HG03175 (cell line): ENCODE results near the gene SLC35E1.

ENCODE experiments used
- ATAC-seq: cut with Tn5 transposase; IDR thresholded peaks from one replicate; pipeline ENCODE4 v1.9.1; 2021; ENCODE audit warnings: mild to moderate bottlenecking, moderate library complexity; ENCODE audit not compliant: unreplicated experiment

SLC35E1 gene

GRCh38 chr19:16572332-16573211 is at the start of gene SLC35E1:
SLC35E1 (minus strand) TSS chr19:16572415; CDS start chr19:16572364, 51 bp downstream.
- peak; percentile 89 for ATAC-seq

- no peak for ATAC-seq
Observed at GRCh38 chr19:16621165-16621800, 49.1 kb upstream of the SLC35E1 start.

- ATAC-seq: no peak
Observed at GRCh38 chr19:16620584-16620983, 48.4 kb upstream of the SLC35E1 start.

- ATAC-seq: no peak
Observed at GRCh38 chr19:16620018-16620417, 47.8 kb upstream of the SLC35E1 start.

GRCh38 chr19:16619457-16619856 is 47.2 kb upstream of the SLC35E1 start:
- ATAC-seq: no peak

GRCh38 chr19:16618248-16618647 is 46.0 kb upstream of the SLC35E1 start:
- ATAC-seq: no peak

GRCh38 chr19:16615808-16616207 is 43.6 kb upstream of the SLC35E1 start:
- ATAC-seq: no peak

GRCh38 chr19:16614941-16615340 is 42.7 kb upstream of the SLC35E1 start:
- ATAC-seq: no peak

GRCh38 chr19:16613841-16614240 is 41.6 kb upstream of the SLC35E1 start:
- ATAC-seq: no peak

- ATAC-seq: no peak
Observed at GRCh38 chr19:16612636-16613035, 40.4 kb upstream of the SLC35E1 start.

GRCh38 chr19:16611121-16611520 is 38.9 kb upstream of the SLC35E1 start:
- ATAC-seq: no peak

GRCh38 chr19:16609511-16610200 is 37.4 kb upstream of the SLC35E1 start:
- ATAC-seq: no peak

GRCh38 chr19:16608290-16608739 is 36.1 kb upstream of the SLC35E1 start:
- no peak for ATAC-seq

- no peak for ATAC-seq
Observed at GRCh38 chr19:16607819-16608218, 35.6 kb upstream of the SLC35E1 start.

GRCh38 chr19:16605553-16605994 is 33.4 kb upstream of the SLC35E1 start:
- no peak for ATAC-seq

GRCh38 chr19:16605115-16605514 is 32.9 kb upstream of the SLC35E1 start:
- no peak for ATAC-seq

- no peak for ATAC-seq
Observed at GRCh38 chr19:16604615-16605014, 32.4 kb upstream of the SLC35E1 start.

GRCh38 chr19:16603090-16603489 is 30.9 kb upstream of the SLC35E1 start:
- no peak for ATAC-seq

- ATAC-seq: no peak
Observed at GRCh38 chr19:16601378-16602052, 29.3 kb upstream of the SLC35E1 start.

- no peak for ATAC-seq
Observed at GRCh38 chr19:16600824-16601223, 28.6 kb upstream of the SLC35E1 start.
